Tibial nerve (tissue), 4 donors: ENCODE results near the gene SUCLG2. TPM values are rescaled to one million over a fixed set of nuclear protein-coding genes. Genes with fewer than 3 reads are reported as not detected.

Source experiments
- DNase-seq, 2 donors: peaks; one replicate each; pipeline ENCODE4 v3.0.0-alpha.2; 2019; ENCODE audit warnings: low spot score in 2 of 2
- H3K27ac ChIP-seq, 4 donors: fragments of 200-600 bp; sonication (generic) in 3 of 4; one replicate each; pipeline ENCODE4 v1.5.1; 2017 to 2019; ENCODE audit warnings: mild to moderate bottlenecking in 1 of 4
- H3K27me3 ChIP-seq, 2 donors: fragments of 200-600 bp; sonication (generic) in 1 of 2; one replicate each; pipeline versions ENCODE4 v1.5.1 to v1.6.0; 2017 to 2019
- H3K36me3 ChIP-seq, 3 donors: fragments of 200-600 bp; sonication (generic); one replicate each; pipeline ENCODE4 v1.5.1; 2018 to 2019
- H3K4me1 ChIP-seq, 4 donors: fragments of 200-600 bp; sonication (generic) in 3 of 4; one replicate each; pipeline ENCODE4 v1.5.1; 2017 to 2019
- H3K4me3 ChIP-seq, 4 donors: fragments of 200-600 bp; sonication (generic) in 3 of 4; one replicate each; pipeline ENCODE4 v1.5.1; 2017 to 2019; ENCODE audit warnings: mild to moderate bottlenecking in 1 of 4, moderate library complexity in 1 of 4
- H3K9me3 ChIP-seq, 4 donors: fragments of 200-600 bp; sonication (generic) in 3 of 4; one replicate each; pipeline ENCODE4 v1.5.1; 2017 to 2019
- EP300 ChIP-seq, 2 donors: sonication (generic); formaldehyde crosslinking; IDR thresholded peaks; one replicate each; pipeline ENCODE4 v1.6.1; 2017; ENCODE audit warnings: antibody characterized with exemption in 2 of 2, mild to moderate bottlenecking in 1 of 2
- POLR2A ChIP-seq, 2 donors: fragments of 450-650 bp; IDR thresholded peaks; one replicate each; pipeline ENCODE4 v1.6.1; 2017; ENCODE audit warnings: antibody characterized with exemption in 2 of 2, mild to moderate bottlenecking in 2 of 2, moderate library complexity in 2 of 2
- WGBS, 2 donors: methylation state at CpG; one replicate each; pipeline ENCODE4 v1.1.5; 2018; 5-methylcytosine and 5-hydroxymethylcytosine counted together
- total RNA-seq, 4 donors: library from RNA; depleted of rRNA; stranded (reverse); fragments of >200 nt; gene quantifications; one replicate each; pipeline ENCODE4 v1.1.0, GENCODE V29; 2016
- TF ChIP-seq, protein P1 (sequence below), 5 experiments: fragments of 200-600 bp in 3 of 5; fragments of 450-650 bp in 2 of 5; sonication (generic) in 3 of 5; IDR thresholded peaks; one replicate each; pipeline ENCODE4 v1.5.1; 2016 to 2019; ENCODE audit warnings: antibody characterized with exemption in 5 of 5, mild to moderate bottlenecking in 3 of 5, moderate library complexity in 2 of 5

SUCLG2 gene
- total RNA-seq, 4 donors from 2014 or later = 28.0 to 52.8 (median 42.7) TPM

GRCh38 chr3:67382536-67382935 is 271.9 kb downstream of the SUCLG2 start:
- H3K4me1 ChIP-seq = peaks cover 0 to 12% (median 0%) of the 10 kb centered on the region in 4 donors
- no peak overlapping the region for H3K4me3 ChIP-seq
- TF ChIP-seq EP300 (IDR thresholded peaks at IDR 0.05) (no peak), POLR2A (IDR thresholded peaks at IDR 0.05) (no peak)
- TF ChIP-seq, protein P1, sequence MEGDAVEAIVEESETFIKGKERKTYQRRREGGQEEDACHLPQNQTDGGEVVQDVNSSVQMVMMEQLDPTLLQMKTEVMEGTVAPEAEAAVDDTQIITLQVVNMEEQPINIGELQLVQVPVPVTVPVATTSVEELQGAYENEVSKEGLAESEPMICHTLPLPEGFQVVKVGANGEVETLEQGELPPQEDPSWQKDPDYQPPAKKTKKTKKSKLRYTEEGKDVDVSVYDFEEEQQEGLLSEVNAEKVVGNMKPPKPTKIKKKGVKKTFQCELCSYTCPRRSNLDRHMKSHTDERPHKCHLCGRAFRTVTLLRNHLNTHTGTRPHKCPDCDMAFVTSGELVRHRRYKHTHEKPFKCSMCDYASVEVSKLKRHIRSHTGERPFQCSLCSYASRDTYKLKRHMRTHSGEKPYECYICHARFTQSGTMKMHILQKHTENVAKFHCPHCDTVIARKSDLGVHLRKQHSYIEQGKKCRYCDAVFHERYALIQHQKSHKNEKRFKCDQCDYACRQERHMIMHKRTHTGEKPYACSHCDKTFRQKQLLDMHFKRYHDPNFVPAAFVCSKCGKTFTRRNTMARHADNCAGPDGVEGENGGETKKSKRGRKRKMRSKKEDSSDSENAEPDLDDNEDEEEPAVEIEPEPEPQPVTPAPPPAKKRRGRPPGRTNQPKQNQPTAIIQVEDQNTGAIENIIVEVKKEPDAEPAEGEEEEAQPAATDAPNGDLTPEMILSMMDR (IDR thresholded peaks at IDR 0.05) = no peak
- H3K36me3 ChIP-seq = peaks cover 0 to 6% (median 0%) of the 10 kb centered on the region in 3 donors
- 33 to 48% methylated on average over 4 of the region's 4 CpGs for WGBS, 2 donors
- H3K27me3 ChIP-seq = no peaks in the 10 kb centered on the region
- DNase-seq = no peak
- no peaks in the 10 kb centered on the region for H3K9me3 ChIP-seq
- no peak overlapping the region for H3K27ac ChIP-seq

- Histone ChIP-seq H3K27ac (no peak overlapping the region), H3K27me3 (no peaks in the 10 kb centered on the region), H3K9me3 (no peaks in the 10 kb centered on the region), H3K4me1 (peaks cover 0 to 12% (median 0%) of the 10 kb centered on the region in 4 donors), H3K36me3 (peaks cover 0 to 7% (median 0%) of the 10 kb centered on the region in 3 donors), H3K4me3 (no peak overlapping the region)
- peak in 1 of 2 donors; percentile 46 for DNase-seq
- TF ChIP-seq, protein P1 (IDR thresholded peaks at IDR 0.05) = peak; percentile 38 to 68 (median 57)
- TF ChIP-seq EP300 (IDR thresholded peaks at IDR 0.05) (no peak), POLR2A (IDR thresholded peaks at IDR 0.05) (no peak)
- 27 to 41% methylated on average over 4 of the region's 4 CpGs for WGBS, 2 donors
These were observed 272.6 kb downstream of the SUCLG2 start for GRCh38 chr3:67381667-67382272.

GRCh38 chr3:67380118-67380517 is 274.3 kb downstream of the SUCLG2 start:
- Histone ChIP-seq H3K27me3 (no peaks in the 10 kb centered on the region), H3K36me3 (peaks cover 0 to 17% (median 0%) of the 10 kb centered on the region in 3 donors), H3K4me1 (peaks cover 0 to 11% (median 0%) of the 10 kb centered on the region in 4 donors), H3K9me3 (no peaks in the 10 kb centered on the region), H3K4me3 (no peak overlapping the region), H3K27ac (no peak overlapping the region)
- no peak for TF ChIP-seq POLR2A (IDR thresholded peaks at IDR 0.05)
- TF ChIP-seq EP300 (IDR thresholded peaks at IDR 0.05) = no peak
- TF ChIP-seq, protein P1 (IDR thresholded peaks at IDR 0.05) = no peak
- DNase-seq = no peak
- 92 to 100% methylated on average over 2 of the region's 2 CpGs for WGBS, 2 donors

DNA sequence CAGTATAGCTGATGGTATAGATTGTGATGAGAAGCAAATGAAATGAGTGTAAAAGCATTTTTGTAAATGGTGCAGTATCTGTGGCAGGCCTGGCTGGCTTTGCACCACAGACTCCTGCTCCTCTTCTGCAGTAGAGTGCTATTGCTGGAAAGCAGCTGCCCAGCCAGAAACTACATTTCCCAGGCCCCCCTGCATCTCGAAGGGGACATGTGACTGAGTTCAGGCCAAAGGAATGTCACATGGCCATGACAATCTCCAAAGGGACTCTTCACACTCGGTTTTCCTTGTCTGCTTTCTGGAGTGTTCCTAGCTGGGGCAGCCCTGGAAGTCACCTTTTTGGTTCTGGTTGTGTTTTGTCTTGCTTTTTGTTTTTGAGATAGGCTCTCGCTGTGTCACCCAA is 277.1 kb downstream of the SUCLG2 start:
- Histone ChIP-seq H3K9me3 (no peaks in the 10 kb centered on the region), H3K36me3 (peaks cover 0 to 20% (median 0%) of the 10 kb centered on the region in 3 donors), H3K27me3 (no peaks in the 10 kb centered on the region), H3K4me1 (peaks cover 0 to 4% (median 0%) of the 10 kb centered on the region in 4 donors), H3K27ac (no peak overlapping the region), H3K4me3 (no peak overlapping the region)
- no peak for DNase-seq
- TF ChIP-seq EP300 (IDR thresholded peaks at IDR 0.05) (no peak), POLR2A (IDR thresholded peaks at IDR 0.05) (no peak)
- TF ChIP-seq, protein P1 (IDR thresholded peaks at IDR 0.05) = no peak
- WGBS, 2 donors = 68 to 73% methylated on average over 3 of the region's 3 CpGs

DNA sequence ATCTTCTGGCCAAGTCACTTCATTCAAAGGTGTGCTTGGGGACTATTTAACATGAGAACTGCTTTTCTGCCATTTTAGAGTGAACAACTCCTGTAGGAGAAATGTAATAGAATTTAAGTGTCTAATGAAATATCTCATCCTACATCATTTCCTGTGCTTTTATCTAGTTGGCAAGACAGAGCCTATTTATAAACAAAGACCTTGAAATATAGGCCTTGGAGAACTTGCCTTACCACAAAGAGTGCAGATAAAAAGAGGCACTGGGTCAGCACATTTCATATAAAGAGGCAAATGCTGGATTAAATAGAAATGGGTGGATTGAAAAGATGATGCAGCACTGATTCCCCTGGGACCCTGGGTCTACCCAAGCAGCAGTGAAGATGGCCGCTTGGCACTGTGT is 278.0 kb downstream of the SUCLG2 start:
- Histone ChIP-seq H3K4me1 (no peaks in the 10 kb centered on the region), H3K27me3 (no peaks in the 10 kb centered on the region), H3K27ac (no peak overlapping the region), H3K4me3 (no peak overlapping the region), H3K36me3 (peaks cover 0 to 28% (median 0%) of the 10 kb centered on the region in 3 donors), H3K9me3 (no peaks in the 10 kb centered on the region)
- TF ChIP-seq POLR2A (IDR thresholded peaks at IDR 0.05) = no peak
- TF ChIP-seq, protein P1 (IDR thresholded peaks at IDR 0.05) = no peak
- no peak for TF ChIP-seq EP300 (IDR thresholded peaks at IDR 0.05)
- DNase-seq = no peak
- 93 to 100% methylated on average over 1 of the region's 1 CpG for WGBS, 2 donors
